Nephron (organoid): ENCODE data around the gene CTLA4.

ENCODE experiments used
- H3K27ac Mint-ChIP-seq, 3 experiments: 2 replicates each; pipeline ENCODE4 v1.8.0; 2020; ENCODE audit warnings: mixed read lengths in 3 of 3, mild to moderate bottlenecking in 2 of 3, moderate library complexity in 1 of 3
- H3K27me3 Mint-ChIP-seq: 2 replicates; pipeline ENCODE4 v1.8.0; 2021; ENCODE audit warnings: low read depth, mild to moderate bottlenecking, moderate library complexity, mixed read lengths
- H3K36me3 Mint-ChIP-seq: 2 replicates; pipeline ENCODE4 v1.8.0; 2020; ENCODE audit warnings: low read depth, mixed read lengths
- H3K4me1 Mint-ChIP-seq: 2 replicates; pipeline ENCODE4 v1.8.0; 2020; ENCODE audit warnings: mixed read lengths
- H3K4me3 Mint-ChIP-seq, 3 experiments: 2 replicates each; pipeline ENCODE4 v1.8.0; 2020; ENCODE audit warnings: mild to moderate bottlenecking in 3 of 3, mixed read lengths in 3 of 3, moderate library complexity in 2 of 3
- H3K9me3 Mint-ChIP-seq: 2 replicates; pipeline ENCODE4 v1.8.0; 2020; ENCODE audit warnings: mixed read lengths
- TF ChIP-seq, protein P1 (sequence below), 3 experiments: fragments of 200-600 bp; sonication (generic); IDR thresholded peaks; one replicate each; pipeline ENCODE4 v1.5.0; 2021; ENCODE audit warnings: antibody characterized with exemption in 3 of 3; ENCODE audit not compliant: unreplicated experiment in 3 of 3

The CTLA4 gene

DNA sequence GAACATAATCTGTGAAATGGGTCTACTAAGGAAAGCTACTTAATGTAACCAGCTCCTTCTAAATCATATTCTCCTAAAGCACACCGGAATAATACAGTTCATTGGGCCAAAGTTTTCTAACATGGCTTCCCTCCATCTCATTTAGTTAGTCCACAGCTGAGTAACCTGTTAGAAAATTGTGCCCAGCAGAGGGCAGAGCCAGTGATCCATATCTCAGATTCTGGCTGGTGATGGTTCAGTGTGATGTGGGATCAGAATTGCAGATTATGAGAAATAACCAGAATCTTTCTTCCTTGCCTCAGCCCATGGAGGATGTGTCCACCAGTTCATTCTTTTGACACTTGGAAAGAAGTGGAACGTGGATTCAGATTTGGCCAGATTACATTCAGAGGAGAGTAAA is 9.4 kb upstream of the CTLA4 start:
- no peaks in the 10 kb centered on the region for H3K4me1 Mint-ChIP-seq
- H3K27ac Mint-ChIP-seq: no peak overlapping the region
- H3K4me3 Mint-ChIP-seq: no peak overlapping the region
- no peaks in the 10 kb centered on the region for H3K36me3 Mint-ChIP-seq
- TF ChIP-seq, protein P1, sequence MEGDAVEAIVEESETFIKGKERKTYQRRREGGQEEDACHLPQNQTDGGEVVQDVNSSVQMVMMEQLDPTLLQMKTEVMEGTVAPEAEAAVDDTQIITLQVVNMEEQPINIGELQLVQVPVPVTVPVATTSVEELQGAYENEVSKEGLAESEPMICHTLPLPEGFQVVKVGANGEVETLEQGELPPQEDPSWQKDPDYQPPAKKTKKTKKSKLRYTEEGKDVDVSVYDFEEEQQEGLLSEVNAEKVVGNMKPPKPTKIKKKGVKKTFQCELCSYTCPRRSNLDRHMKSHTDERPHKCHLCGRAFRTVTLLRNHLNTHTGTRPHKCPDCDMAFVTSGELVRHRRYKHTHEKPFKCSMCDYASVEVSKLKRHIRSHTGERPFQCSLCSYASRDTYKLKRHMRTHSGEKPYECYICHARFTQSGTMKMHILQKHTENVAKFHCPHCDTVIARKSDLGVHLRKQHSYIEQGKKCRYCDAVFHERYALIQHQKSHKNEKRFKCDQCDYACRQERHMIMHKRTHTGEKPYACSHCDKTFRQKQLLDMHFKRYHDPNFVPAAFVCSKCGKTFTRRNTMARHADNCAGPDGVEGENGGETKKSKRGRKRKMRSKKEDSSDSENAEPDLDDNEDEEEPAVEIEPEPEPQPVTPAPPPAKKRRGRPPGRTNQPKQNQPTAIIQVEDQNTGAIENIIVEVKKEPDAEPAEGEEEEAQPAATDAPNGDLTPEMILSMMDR (IDR thresholded peaks at IDR 0.05; ENCODE audit: unreplicated experiment in 3 of 3): no peak
- no peaks in the 10 kb centered on the region for H3K27me3 Mint-ChIP-seq
- no peaks in the 10 kb centered on the region for H3K9me3 Mint-ChIP-seq

- H3K4me1 Mint-ChIP-seq: no peaks in the 10 kb centered on the region
- no peaks in the 10 kb centered on the region for H3K27me3 Mint-ChIP-seq
- peaks cover under 1% of the 10 kb centered on the region for H3K9me3 Mint-ChIP-seq
Measured at GRCh38 chr2:203859030-203859789, 8.4 kb upstream of the CTLA4 start.

DNA sequence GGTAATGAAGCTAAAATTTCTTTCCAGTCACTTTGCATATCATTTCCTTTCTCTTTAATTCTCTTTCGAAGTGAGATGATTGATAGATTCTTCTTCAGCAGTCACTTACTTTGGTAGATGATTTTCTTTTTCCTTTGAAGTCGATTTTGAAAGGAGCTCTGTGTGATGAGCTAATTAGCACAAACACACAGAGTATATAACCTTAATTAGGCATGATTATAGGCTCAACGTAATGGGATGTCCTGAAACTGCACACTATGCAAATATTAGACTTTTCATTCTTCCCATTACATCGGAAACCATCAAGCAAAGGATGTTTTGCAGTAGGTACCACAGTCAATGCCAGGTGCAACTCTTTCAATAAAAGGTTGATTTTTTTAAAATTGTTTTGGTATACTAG is 6.4 kb upstream of the CTLA4 start:
- H3K4me1 Mint-ChIP-seq: no peaks in the 10 kb centered on the region

More at GRCh38 chr2:203859030-203859789, 8.4 kb upstream of the CTLA4 start:
- Mint-ChIP-seq H3K27ac (no peak overlapping the region), H3K4me3 (no peak overlapping the region), H3K36me3 (no peaks in the 10 kb centered on the region)
- TF ChIP-seq, protein P1 (IDR thresholded peaks at IDR 0.05; ENCODE audit: unreplicated experiment in 3 of 3): no peak

DNA sequence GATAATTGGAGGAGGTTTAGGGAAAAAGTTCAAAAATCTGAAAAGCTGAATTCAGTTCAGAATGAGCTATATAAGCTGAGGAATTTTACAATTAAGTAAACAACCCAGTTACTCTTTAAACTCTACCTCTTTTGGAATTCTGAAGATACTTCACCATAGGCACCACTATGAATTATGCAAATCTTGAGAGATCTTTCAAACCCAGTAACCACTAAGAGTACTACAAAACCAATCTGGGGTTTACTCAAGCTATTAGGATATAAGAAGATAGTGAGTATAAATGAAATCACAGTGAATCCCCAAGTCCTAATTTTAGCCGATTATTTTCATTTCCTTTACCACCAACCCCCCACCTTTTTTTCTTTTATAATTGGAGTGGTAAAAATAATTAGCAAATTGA is 6.0 kb upstream of the CTLA4 start:
- TF ChIP-seq, protein P1 (IDR thresholded peaks at IDR 0.05; ENCODE audit: unreplicated experiment in 3 of 3): no peak
- H3K9me3 Mint-ChIP-seq: peaks cover 8% of the 10 kb centered on the region
- H3K27me3 Mint-ChIP-seq: no peaks in the 10 kb centered on the region
- no peaks in the 10 kb centered on the region for H3K36me3 Mint-ChIP-seq
- no peak overlapping the region for H3K27ac Mint-ChIP-seq
- no peak overlapping the region for H3K4me3 Mint-ChIP-seq
- H3K4me1 Mint-ChIP-seq: no peaks in the 10 kb centered on the region

More for the DNA sequence above, 6.4 kb upstream of the CTLA4 start:
- H3K9me3 Mint-ChIP-seq: peaks cover 8% of the 10 kb centered on the region
- H3K27ac Mint-ChIP-seq: no peak overlapping the region
- H3K4me3 Mint-ChIP-seq: no peak overlapping the region
- H3K27me3 Mint-ChIP-seq: no peaks in the 10 kb centered on the region
- no peaks in the 10 kb centered on the region for H3K36me3 Mint-ChIP-seq
- TF ChIP-seq, protein P1 (IDR thresholded peaks at IDR 0.05; ENCODE audit: unreplicated experiment in 3 of 3): no peak

- Mint-ChIP-seq H3K4me3 (no peak overlapping the region), H3K4me1 (no peaks in the 10 kb centered on the region)
Measured at GRCh38 chr2:203869223-203870042, 1.9 kb downstream of the CTLA4 start.

More at GRCh38 chr2:203869223-203870042, 1.9 kb downstream of the CTLA4 start:
- TF ChIP-seq, protein P1 (IDR thresholded peaks at IDR 0.05; ENCODE audit: unreplicated experiment in 3 of 3): no peak
- Mint-ChIP-seq H3K27ac (no peak overlapping the region), H3K36me3 (no peaks in the 10 kb centered on the region), H3K27me3 (no peaks in the 10 kb centered on the region), H3K9me3 (peaks cover 5% of the 10 kb centered on the region)
